Natural killer cell (primary cell): ENCODE results near the gene ATP6V0C. TPM values are rescaled to one million over a fixed set of nuclear protein-coding genes. Genes with fewer than 3 reads are reported as not detected.

Experiments
- ATAC-seq, 3 donors: fragments of 150-1000 bp in 2 of 3; fragments of 200-7000 bp in 1 of 3; cut with Tn5 transposase; 1 replicate in 1 of 3; 2 replicates in 2 of 3; pipeline ENCODE4 v1.10.0; 2021; ENCODE audit warnings: mild to moderate bottlenecking in 2 of 3, moderate library complexity in 2 of 3
- DNase-seq, 2 donors: peaks; one replicate each; pipeline versions ENCODE4 v3.0.0 to v3.0.0-alpha.2; 2013 to 2021; ENCODE audit warnings: mixed read lengths in 1 of 2
- H3K27ac ChIP-seq: one replicate; pipeline ENCODE4 v1.5.1; 2013; ENCODE audit warnings: mild to moderate bottlenecking, low read length
- H3K27me3 ChIP-seq: one replicate; pipeline ENCODE4 v1.6.1; 2013; ENCODE audit warnings: low read length; ENCODE audit not compliant: control insufficient read depth, insufficient read depth
- H3K36me3 ChIP-seq: one replicate; pipeline ENCODE4 v1.6.1; 2013; ENCODE audit warnings: low read length; ENCODE audit not compliant: control insufficient read depth, insufficient read depth
- H3K4me1 ChIP-seq: one replicate; pipeline ENCODE4 v1.6.1; 2013; ENCODE audit warnings: low read length; ENCODE audit not compliant: control insufficient read depth, insufficient read depth
- H3K4me3 ChIP-seq: one replicate; pipeline ENCODE4 v1.5.1; 2013; ENCODE audit warnings: low read length
- H3K9me3 ChIP-seq: one replicate; pipeline ENCODE4 v1.6.1; 2013; ENCODE audit warnings: low read length; ENCODE audit not compliant: control insufficient read depth, insufficient read depth
- H3K27ac Mint-ChIP-seq, 2 donors: one replicate each; pipeline ENCODE4 v1.8.0; 2022; ENCODE audit warnings: mild to moderate bottlenecking in 2 of 2, mixed read lengths in 2 of 2, moderate library complexity in 1 of 2
- H3K27me3 Mint-ChIP-seq, 2 donors: one replicate each; pipeline ENCODE4 v1.8.0; 2022; ENCODE audit warnings: low read depth in 2 of 2, mixed read lengths in 2 of 2
- H3K36me3 Mint-ChIP-seq: one replicate; pipeline ENCODE4 v1.8.0; 2022; ENCODE audit warnings: mixed read lengths
- H3K4me1 Mint-ChIP-seq, 2 donors: one replicate each; pipeline ENCODE4 v1.8.0; 2022; ENCODE audit warnings: mixed read lengths in 2 of 2
- H3K4me3 Mint-ChIP-seq: one replicate; pipeline ENCODE4 v1.8.0; 2022; ENCODE audit warnings: mild to moderate bottlenecking, moderate library complexity, mixed read lengths
- H3K9me3 Mint-ChIP-seq, 2 donors: one replicate each; pipeline ENCODE4 v1.8.0; 2022; ENCODE audit warnings: mixed read lengths in 2 of 2
- WGBS: methylation state at CpG from one replicate; pipeline ENCODE4 v1.1.7; 2013; ENCODE audit warnings: missing lambda C conversion rate; ENCODE audit not compliant: insufficient coverage; 5-methylcytosine and 5-hydroxymethylcytosine counted together
- intact Hi-C: fragments of 100-400 bp; cut with micrococcal nuclease; formaldehyde crosslinking; loops from one replicate; pipeline ENCODE4 v1.14.2; 2022
- total RNA-seq, 4 donors: library from RNA; stranded (reverse); fragments of 120-200 nt in 1 of 4; gene quantifications; one replicate each; pipeline versions ENCODE4 v1.2.3 to v1.2.4, GENCODE V29; 2013 to 2022
- TF ChIP-seq, protein P1 (sequence below): fragments of 200-600 bp; IDR thresholded peaks from one replicate; pipeline ENCODE4 v1.8.0; 2022; ENCODE audit warnings: antibody characterized with exemption

The ATP6V0C gene
- total RNA-seq, 3 donors from 2014 or later (not counting 1 experiment from before 2014, with no cell fraction given) = 183 to 242 (median 217) TPM

DNA sequence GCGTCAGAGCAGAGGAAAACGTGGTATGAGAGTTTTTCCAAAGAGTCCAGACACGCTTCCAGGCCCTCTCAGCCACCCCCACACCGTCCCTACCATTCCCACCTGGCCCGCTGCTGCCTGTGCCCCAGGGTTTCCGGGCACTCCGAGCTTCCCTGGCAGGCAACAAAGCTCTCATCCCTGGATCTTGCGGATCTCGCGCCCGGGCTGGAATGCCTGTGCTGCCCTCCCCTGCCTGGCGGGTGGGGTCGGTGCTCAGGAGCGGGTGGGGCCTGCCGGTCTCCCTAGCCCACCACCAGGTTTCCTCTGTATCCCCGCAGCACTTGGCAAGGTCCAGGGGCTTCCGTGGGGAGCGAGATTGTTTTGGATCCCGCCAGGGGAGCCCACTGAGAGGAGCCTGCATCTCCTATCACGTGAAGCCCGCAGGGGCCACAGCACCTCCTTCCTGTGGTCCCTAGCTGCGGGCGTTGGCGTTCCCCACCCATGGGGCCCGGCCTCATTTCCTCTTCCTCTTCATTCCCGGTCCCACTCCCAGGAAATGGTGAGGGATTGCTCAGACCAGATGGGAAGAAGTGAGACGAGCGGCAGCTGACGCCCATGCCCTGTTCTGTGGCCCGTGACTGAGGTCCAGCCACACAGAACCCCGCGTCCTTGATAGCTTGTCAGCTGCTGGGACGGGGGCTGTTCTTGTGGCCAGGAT is 27.8 kb upstream of the ATP6V0C start:
- H3K4me1 Mint-ChIP-seq = peaks cover 15 to 36% of the 10 kb centered on the region in 2 donors
- H3K9me3 Mint-ChIP-seq = no peaks in the 10 kb centered on the region
- Histone ChIP-seq H3K27ac (peak overlapping the region; percentile 55), H3K9me3 (no peaks in the 10 kb centered on the region), H3K27me3 (no peaks in the 10 kb centered on the region), H3K36me3 (no peaks in the 10 kb centered on the region), H3K4me1 (peaks cover 37% of the 10 kb centered on the region), H3K4me3 (no peak overlapping the region)
- no peak for DNase-seq
- no peak overlapping the region for H3K4me3 Mint-ChIP-seq
- peak overlapping the region; percentile 80 to 100 for H3K27ac Mint-ChIP-seq
- TF ChIP-seq, protein P1, sequence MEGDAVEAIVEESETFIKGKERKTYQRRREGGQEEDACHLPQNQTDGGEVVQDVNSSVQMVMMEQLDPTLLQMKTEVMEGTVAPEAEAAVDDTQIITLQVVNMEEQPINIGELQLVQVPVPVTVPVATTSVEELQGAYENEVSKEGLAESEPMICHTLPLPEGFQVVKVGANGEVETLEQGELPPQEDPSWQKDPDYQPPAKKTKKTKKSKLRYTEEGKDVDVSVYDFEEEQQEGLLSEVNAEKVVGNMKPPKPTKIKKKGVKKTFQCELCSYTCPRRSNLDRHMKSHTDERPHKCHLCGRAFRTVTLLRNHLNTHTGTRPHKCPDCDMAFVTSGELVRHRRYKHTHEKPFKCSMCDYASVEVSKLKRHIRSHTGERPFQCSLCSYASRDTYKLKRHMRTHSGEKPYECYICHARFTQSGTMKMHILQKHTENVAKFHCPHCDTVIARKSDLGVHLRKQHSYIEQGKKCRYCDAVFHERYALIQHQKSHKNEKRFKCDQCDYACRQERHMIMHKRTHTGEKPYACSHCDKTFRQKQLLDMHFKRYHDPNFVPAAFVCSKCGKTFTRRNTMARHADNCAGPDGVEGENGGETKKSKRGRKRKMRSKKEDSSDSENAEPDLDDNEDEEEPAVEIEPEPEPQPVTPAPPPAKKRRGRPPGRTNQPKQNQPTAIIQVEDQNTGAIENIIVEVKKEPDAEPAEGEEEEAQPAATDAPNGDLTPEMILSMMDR = no peak
- 64% methylated on average over 33 of the region's 33 CpGs for WGBS
- no peaks in the 10 kb centered on the region for H3K36me3 Mint-ChIP-seq
- no peak for ATAC-seq
- intact Hi-C loops = loop anchor here (10.0 kb wide), 1 partner anchor 481 kb away; the partner anchor contains the start of gene ZNF598
- peaks cover 0 to 3% of the 10 kb centered on the region in 2 donors for H3K27me3 Mint-ChIP-seq

DNA sequence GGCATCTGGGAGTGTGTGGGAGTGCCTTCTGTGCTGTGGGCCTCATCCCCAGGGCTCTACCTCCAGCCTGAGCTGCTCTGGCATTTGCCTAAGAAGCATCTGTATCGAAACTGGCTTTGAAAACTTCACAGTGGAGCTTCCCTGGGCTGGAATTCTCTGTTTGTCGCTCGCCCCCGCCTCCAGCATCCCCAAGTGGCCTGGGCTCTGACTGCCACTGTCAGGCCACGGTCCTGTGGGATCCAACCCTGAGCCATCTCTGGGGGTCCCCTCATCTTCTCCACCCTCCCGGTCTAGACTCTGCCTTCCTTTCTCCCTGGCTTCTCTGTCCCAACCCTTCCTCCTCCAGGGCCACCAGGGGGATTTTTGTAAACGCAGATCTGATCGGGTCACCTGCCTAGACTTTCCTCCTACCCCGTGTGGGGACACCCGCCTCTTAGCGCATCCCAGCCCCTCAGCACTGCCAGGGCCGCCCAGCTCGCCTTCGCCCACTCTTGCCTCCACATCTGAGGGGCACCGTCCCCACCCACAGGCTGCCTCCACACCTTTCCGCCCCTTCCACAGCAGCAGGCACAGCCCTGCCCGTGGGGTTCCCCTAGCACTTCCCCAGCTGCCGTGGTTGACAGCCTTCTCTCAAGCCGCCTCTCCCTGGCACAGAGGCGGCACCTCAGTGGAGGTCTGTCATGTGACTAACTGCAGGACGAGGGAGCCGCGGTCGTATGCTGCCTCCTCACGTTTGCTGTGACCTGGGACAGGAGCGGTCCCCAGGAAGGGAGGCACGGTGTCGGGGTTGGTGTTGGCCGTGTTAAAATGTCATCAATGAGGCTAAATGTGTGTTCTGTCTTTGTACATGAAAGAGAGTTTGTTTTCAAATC is 26.9 kb upstream of the ATP6V0C start:
- no peaks in the 10 kb centered on the region for H3K36me3 ChIP-seq
- WGBS = 24% methylated on average over 29 of the region's 29 CpGs
- peak overlapping the region; percentile 55 for H3K27ac ChIP-seq
- H3K4me3 ChIP-seq = no peak overlapping the region
- Mint-ChIP-seq H3K9me3 (no peaks in the 10 kb centered on the region), H3K4me1 (peaks cover 15 to 36% of the 10 kb centered on the region in 2 donors), H3K4me3 (peak overlapping the region; percentile 71), H3K36me3 (no peaks in the 10 kb centered on the region), H3K27ac (peak overlapping the region; percentile 80 to 100), H3K27me3 (peaks cover 0 to 3% of the 10 kb centered on the region in 2 donors)
- H3K27me3 ChIP-seq = no peaks in the 10 kb centered on the region
- no peaks in the 10 kb centered on the region for H3K9me3 ChIP-seq
- ATAC-seq = peak; percentile 92 to 96 (median 92)
- intact Hi-C loops = loop anchor here (10.0 kb wide), 1 partner anchor 482 kb away; the partner anchor contains the start of gene ZNF598
- peak; percentile 72 to 92 for DNase-seq
- H3K4me1 ChIP-seq = peaks cover 37% of the 10 kb centered on the region
- TF ChIP-seq, protein P1 = peak; percentile 55

DNA sequence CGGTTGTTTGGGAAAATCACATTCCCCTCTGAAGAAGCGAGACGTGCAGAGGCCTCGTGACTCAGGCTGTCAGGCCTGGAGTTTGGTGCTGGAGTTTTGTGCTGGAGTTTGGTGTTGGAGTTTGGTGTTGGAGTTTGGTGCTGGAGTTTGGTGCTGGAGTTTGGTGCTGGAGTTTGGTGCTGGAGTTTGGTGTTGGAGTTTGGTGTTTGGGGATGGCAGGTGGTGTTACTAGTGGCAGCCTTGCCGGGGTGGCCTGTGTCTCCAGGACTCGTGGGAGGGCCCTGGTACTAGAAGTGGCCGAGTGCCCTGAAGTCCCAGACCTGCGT is 26.3 kb upstream of the ATP6V0C start:
- Mint-ChIP-seq H3K4me1 (peaks cover 15 to 36% of the 10 kb centered on the region in 2 donors), H3K27ac (peak overlapping the region; percentile 80 to 100), H3K9me3 (no peaks in the 10 kb centered on the region), H3K4me3 (peak overlapping the region; percentile 71), H3K27me3 (peaks cover 0 to 3% of the 10 kb centered on the region in 2 donors), H3K36me3 (no peaks in the 10 kb centered on the region)
- intact Hi-C loops = loop anchor here (10.0 kb wide), 1 partner anchor 483 kb away; the partner anchor contains the start of gene ZNF598
- H3K9me3 ChIP-seq = no peaks in the 10 kb centered on the region
- H3K27me3 ChIP-seq = no peaks in the 10 kb centered on the region
- H3K4me3 ChIP-seq = no peak overlapping the region
- no peak overlapping the region for H3K27ac ChIP-seq
- no peak for DNase-seq
- TF ChIP-seq, protein P1 = no peak
- 54% methylated on average over 8 of the region's 8 CpGs for WGBS
- H3K36me3 ChIP-seq = no peaks in the 10 kb centered on the region
- no peak for ATAC-seq
- H3K4me1 ChIP-seq = peaks cover 37% of the 10 kb centered on the region
